Ovary (tissue), 3 donors: ENCODE measurements around the gene BDH1.

Experiments used
- CTCF ChIP-seq, 3 donors: fragments of 450-650 bp in 2 of 3; fragments of 200-600 bp in 1 of 3; IDR thresholded peaks; one replicate each; pipeline versions ENCODE4 v1.5.1 to v1.8.0; 2016 to 2022; ENCODE audit warnings: antibody characterized with exemption in 3 of 3, mild to moderate bottlenecking in 1 of 3
- POLR2A ChIP-seq: fragments of 450-650 bp; IDR thresholded peaks from one replicate; pipeline ENCODE4 v1.6.1; 2017; ENCODE audit warnings: antibody characterized with exemption, mild to moderate bottlenecking, moderate library complexity
- donor health status: DM: no; HTN: no; CAD: no.

- TF ChIP-seq POLR2A (no peak), CTCF (IDR thresholded peaks at IDR 0.05) (no peak)
Observed at GRCh38 chr3:197532388-197532787, 23.4 kb downstream of the BDH1 start.
